ENCODE data around the gene RNF150. TPM values are rescaled to one million over a fixed set of nuclear protein-coding genes. Genes with fewer than 3 reads are reported as not detected.
A peak's percentile ranks its signal among the peaks of the same experiment; 100 is the strongest.

The RNF150 gene
- total and polyA plus RNA-seq, 2 of the 8 experiments (the other 6 are each of a cell fraction or from before 2014, with no cell fraction given), result 3.4 to 4.8 TPM

- H3K27ac ChIP-seq (ENCODE audit: low read depth, low read length), result no peak overlapping the region
- no peak overlapping the region for H3K4me2 ChIP-seq (ENCODE audit: insufficient read depth in 1 of 2, low read depth in 2 of 2, low read length in 2 of 2)
- H3K79me2 ChIP-seq (ENCODE audit: control insufficient read depth in 1 of 2, insufficient read depth in 2 of 2, low read length in 2 of 2), result no peaks in the 10 kb centered on the region
- no peak overlapping the region for H3K23ac ChIP-seq (ENCODE audit: insufficient read length)
- H3K4me3 ChIP-seq (ENCODE audit: extremely low read depth in 1 of 4, insufficient read depth in 2 of 4, low read depth in 3 of 4, low read length in 4 of 4), result no peak overlapping the region
- DNase-seq (ENCODE audit: low read depth in 1 of 2, low spot score in 2 of 2) (no peak), FAIRE-seq (no peak)
- WGBS, 2 experiments (ENCODE audit: extremely low coverage in 1 of 2, insufficient coverage in 1 of 2, insufficient read length in 1 of 2, insufficient replicate concordance in 2 of 2, low coverage in 1 of 2, low lambda C conversion rate in 2 of 2, missing lambda C conversion rate in 1 of 2), result 71% methylated on average over 6 of the region's 6 CpGs; no CpG with 5 or more reads in 1 of the 2 experiments
- no peak overlapping the region for H3K56ac ChIP-seq (replicated peaks; ENCODE audit: insufficient read length, low read depth, low read length)
- H3K9ac ChIP-seq (replicated peaks in 1 of 4; ENCODE audit: extremely low read depth in 1 of 4, low read depth in 3 of 4, low read length in 3 of 4), result no peak overlapping the region
- POLR2A ChIA-PET (ENCODE audit: partially characterized antibody), result no interaction called here
- H3K14ac ChIP-seq (ENCODE audit: insufficient read length), result no peak overlapping the region
- H3K4me1 ChIP-seq (replicated peaks in 1 of 4; ENCODE audit: control insufficient read depth in 3 of 4, insufficient read depth in 4 of 4, low read length in 3 of 4), result peaks cover 0 to 5% (median 4%) of the 10 kb centered on the region in 4 experiments; a peak in 6 of 7 replicates
- no peaks in the 10 kb centered on the region for H3K23me2 ChIP-seq (ENCODE audit: low read depth, low read length)
- no peak overlapping the region for H2BK120ac ChIP-seq (replicated peaks; ENCODE audit: low read depth, low read length)
- H2AFZ ChIP-seq (ENCODE audit: low read length), result no peak overlapping the region
- H2AK5ac ChIP-seq (ENCODE audit: low read depth, low read length), result no peak overlapping the region
- H4K20me1 ChIP-seq (replicated peaks in 1 of 2; ENCODE audit: control insufficient read depth in 1 of 2, insufficient read depth in 2 of 2, low read length in 2 of 2), result no peaks in the 10 kb centered on the region
- no peak overlapping the region for H2BK20ac ChIP-seq (ENCODE audit: low read length)
- no peak overlapping the region for H3K18ac ChIP-seq (ENCODE audit: extremely low read depth, low read length)
- H3K79me1 ChIP-seq (ENCODE audit: low read depth, low read length), result no peaks in the 10 kb centered on the region
- no peak overlapping the region for H4K5ac ChIP-seq (ENCODE audit: insufficient read length, low read depth, low read length)
- no peaks in the 10 kb centered on the region for H3K27me3 ChIP-seq (replicated peaks in 1 of 4; ENCODE audit: control insufficient read depth in 3 of 4, extremely low read depth in 1 of 4, insufficient read depth in 3 of 4, low read length in 3 of 4)
- CTCF ChIA-PET (ENCODE audit: partially characterized antibody), result interaction anchor here (1.1 to 1.6 kb wide), 2 partner anchors 13 to 208 kb away, joined by 3 read pairs; partner anchors contain the start of gene RNF150
- no peak overlapping the region for H2BK15ac ChIP-seq (ENCODE audit: low read length)
- H4K8ac ChIP-seq (ENCODE audit: extremely low read depth, insufficient read depth, low read length), result no peak overlapping the region
- H2BK12ac ChIP-seq (ENCODE audit: low read depth, low read length), result 0 out of 2 replicates have a peak overlapping the region, but pooled peaks have one; percentile 9
- TF ChIP-seq RXRA (IDR thresholded peaks at IDR 0.05; ENCODE audit: insufficient read depth, low read depth, low read length), result no peak
- H4K91ac ChIP-seq (replicated peaks; ENCODE audit: insufficient read length, low read length), result no peak overlapping the region
- H3K36me3 ChIP-seq (ENCODE audit: control insufficient read depth in 2 of 4, insufficient read depth in 4 of 4, low read length in 3 of 4), result no peaks in the 10 kb centered on the region
- H3K4ac ChIP-seq (replicated peaks; ENCODE audit: insufficient read length, low read depth, low read length), result no peak overlapping the region
- 0 out of 2 replicates have a peak overlapping the region, but pooled peaks have one; percentile 66 for H2BK5ac ChIP-seq (ENCODE audit: low read depth, low read length)
- no peaks in the 10 kb centered on the region for H3K9me3 ChIP-seq (ENCODE audit: insufficient read depth in 2 of 2, low read depth in 1 of 2, low read length in 1 of 2)
Measured at GRCh38 chr4:140925417-140925816, 207.9 kb downstream of the RNF150 start.

Data from H1 (cell line).